Ureter (tissue), 1 donor: Measurements from ENCODE around the gene UTP4. TPM values are rescaled to one million over a fixed set of nuclear protein-coding genes. Genes with fewer than 3 reads are reported as not detected.

Source experiments
- DNase-seq: peaks from one replicate; pipeline ENCODE4 v3.0.0-alpha.2; 2020; ENCODE audit warnings: low spot score
- total RNA-seq: library from RNA; stranded (reverse); gene quantifications from one replicate; pipeline ENCODE4 v1.2.4, GENCODE V29; 2023
- donor health status: DM: yes; HTN: yes; CAD: no.

UTP4 gene
- total RNA-seq, 1 donor from 2014 or later = 47.4 TPM

GRCh38 chr16:69176033-69176800 lies 43.8 kb downstream of the UTP4 start:
- no peak for DNase-seq

GRCh38 chr16:69179328-69180010 lies 47.0 kb downstream of the UTP4 start:
- peak; percentile 86 for DNase-seq

GRCh38 chr16:69180011-69180338 lies 47.5 kb downstream of the UTP4 start:
- no peak for DNase-seq

GRCh38 chr16:69182730-69183416 lies 50.4 kb downstream of the UTP4 start:
- no peak for DNase-seq

- peak; percentile 94 for DNase-seq
Measured at GRCh38 chr16:69186642-69187445, 54.4 kb downstream of the UTP4 start, which contains the start of gene SNTB2. TSS of gene SNTB2 (plus strand) at chr16:69187164. CDS start at chr16:69187167, 3 bp downstream.

- DNase-seq = peak; percentile 54
Measured at GRCh38 chr16:69187446-69188235, 55.2 kb downstream of the UTP4 start.

GRCh38 chr16:69188236-69188549 lies 55.7 kb downstream of the UTP4 start:
- DNase-seq = peak; percentile 46

GRCh38 chr16:69188716-69189115 lies 56.3 kb downstream of the UTP4 start:
- peak; percentile 41 for DNase-seq

GRCh38 chr16:69190046-69190588 lies 57.7 kb downstream of the UTP4 start:
- DNase-seq = no peak

GRCh38 chr16:69190598-69190997 lies 58.1 kb downstream of the UTP4 start:
- DNase-seq = no peak

- DNase-seq = no peak
Measured at GRCh38 chr16:69191136-69191535, 58.7 kb downstream of the UTP4 start.

- no peak for DNase-seq
Measured at GRCh38 chr16:69193855-69194254, 61.4 kb downstream of the UTP4 start.

- DNase-seq = no peak
Measured at GRCh38 chr16:69194488-69194887, 62.0 kb downstream of the UTP4 start.

- no peak for DNase-seq
Measured at GRCh38 chr16:69195369-69196029, 63.0 kb downstream of the UTP4 start.

- DNase-seq = no peak
Measured at GRCh38 chr16:69197573-69197972, 65.1 kb downstream of the UTP4 start.

GRCh38 chr16:69199382-69199781 lies 66.9 kb downstream of the UTP4 start:
- DNase-seq = no peak

GRCh38 chr16:69201291-69201690 lies 68.8 kb downstream of the UTP4 start:
- DNase-seq = no peak

GRCh38 chr16:69201787-69202186 lies 69.3 kb downstream of the UTP4 start:
- DNase-seq = no peak

- DNase-seq = no peak
Measured at GRCh38 chr16:69204172-69204571, 71.7 kb downstream of the UTP4 start.

- DNase-seq = no peak
Measured at GRCh38 chr16:69209735-69210134, 77.3 kb downstream of the UTP4 start.
